Astrocyte of the cerebellum (primary cell): ENCODE results near the gene NAT10.

Experiments used
- DNase-seq: peaks from one replicate; pipeline ENCODE4 v3.0.0-alpha.2; 2011; ENCODE audit warnings: low read depth
- H3K4me3 ChIP-seq: 2 replicates; pipeline ENCODE4 v1.5.1; 2011; ENCODE audit warnings: mild to moderate bottlenecking, low read depth, low read length, moderate library complexity
- CTCF ChIP-seq: IDR thresholded peaks from 2 replicates; pipeline ENCODE4 v1.5.1; 2012; ENCODE audit warnings: low read length, low read depth, moderate library complexity, mild to moderate bottlenecking; ENCODE audit errors: missing control alignments
- in situ Hi-C: cut with HindIII; loops from 2 replicates; pipeline ENCODE4 v1.10.0; 2017; ENCODE audit warnings: low sequenced_read_pairs

Gene NAT10

GRCh38 chr11:34105957-34106504 lies 602 bp downstream of the NAT10 start:
- no peak for DNase-seq
- in situ Hi-C loops = loop anchor here (5.0 kb wide), 1 partner anchor 41 kb away; no protein-coding TSS in a partner anchor
- TF ChIP-seq CTCF = no peak
- peak overlapping the region; percentile 88 for H3K4me3 ChIP-seq

GRCh38 chr11:34111722-34112270 lies 6.4 kb downstream of the NAT10 start:
- no peak for TF ChIP-seq CTCF
- no peak overlapping the region for H3K4me3 ChIP-seq
- DNase-seq = no peak
- in situ Hi-C loops = no loop called here

GRCh38 chr11:34114014-34114413 lies 8.6 kb downstream of the NAT10 start:
- in situ Hi-C loops = no loop called here
- no peak for TF ChIP-seq CTCF
- no peak overlapping the region for H3K4me3 ChIP-seq
- DNase-seq = no peak

- DNase-seq = no peak
- in situ Hi-C loops = no loop called here
- H3K4me3 ChIP-seq = no peak overlapping the region
- TF ChIP-seq CTCF = no peak
Observed at GRCh38 chr11:34114471-34114870, 9.0 kb downstream of the NAT10 start.

GRCh38 chr11:34120651-34121050 lies 15.2 kb downstream of the NAT10 start:
- in situ Hi-C loops = no loop called here
- no peak overlapping the region for H3K4me3 ChIP-seq
- TF ChIP-seq CTCF = no peak
- no peak for DNase-seq

GRCh38 chr11:34124885-34125668 lies 19.6 kb downstream of the NAT10 start:
- DNase-seq = no peak
- TF ChIP-seq CTCF = no peak
- in situ Hi-C loops = no loop called here

More at GRCh38 chr11:34124885-34125668, 19.6 kb downstream of the NAT10 start:
- no peak overlapping the region for H3K4me3 ChIP-seq
